ENCODE results near the gene MYG1.

MYG1 gene

GRCh38 chr12:53333289-53333688, 33.8 kb downstream of the MYG1 start:
- TF ChIP-seq CTCF (IDR thresholded peaks at IDR 0.05; ENCODE audit: insufficient read depth, low read length, missing control alignments) = no peak
- H3K4me3 ChIP-seq (ENCODE audit: low read depth, low read length) = no peak overlapping the region
- no peak for DNase-seq (ENCODE audit: low read depth, low spot score)
- ChIA-PET POLR2A (no interaction called here), CTCF (interaction anchor here (0.9 to 15.8 kb wide), 5 partner anchors 9 to 88 kb away, joined by 3 to 391 read pairs (median 4); partner anchors contain the start of gene AAAS)

- no peak for DNase-seq (ENCODE audit: low read depth, low spot score)
- ChIA-PET POLR2A (no interaction called here), CTCF (interaction anchor here (0.9 to 15.8 kb wide), 5 partner anchors 10 to 87 kb away, joined by 3 to 391 read pairs (median 4); partner anchors contain the start of gene AAAS)
- H3K4me3 ChIP-seq (ENCODE audit: low read depth, low read length) = no peak overlapping the region
- no peak for TF ChIP-seq CTCF (IDR thresholded peaks at IDR 0.05; ENCODE audit: insufficient read depth, low read length, missing control alignments)
Observed at GRCh38 chr12:53333845-53334244, 34.4 kb downstream of the MYG1 start.

GRCh38 chr12:53334822-53335221, 35.3 kb downstream of the MYG1 start:
- POLR2A ChIA-PET = interaction anchor here (1.3 to 1.7 kb wide), 2 partner anchors 10 to 13 kb away, joined by 4 to 5 read pairs; partner anchors contain the start of gene AAAS

GRCh38 chr12:53336181-53336681, 36.7 kb downstream of the MYG1 start, which contains the start of gene SP7:
TSS of gene SP7 (minus strand) at chr12:53336354. CDS start at chr12:53335646, 708 bp downstream.
- TF ChIP-seq CTCF (IDR thresholded peaks at IDR 0.05; ENCODE audit: insufficient read depth, low read length, missing control alignments) = no peak
- no peak for DNase-seq (ENCODE audit: low read depth, low spot score)
- H3K4me3 ChIP-seq (ENCODE audit: low read depth, low read length) = no peak within 1 kb of the TSS
- POLR2A ChIA-PET = interaction anchor here (1.3 kb wide), 1 partner anchor 14 kb away, joined by 4 read pairs; the partner anchor contains the start of gene AAAS
- CTCF ChIA-PET = interaction anchor here (1.0 to 3.3 kb wide), 7 partner anchors 9 to 20 kb away, joined by 3 to 26 read pairs (median 11); partner anchors contain the start of gene AAAS

More at GRCh38 chr12:53334822-53335221, 35.3 kb downstream of the MYG1 start:
- no peak overlapping the region for H3K4me3 ChIP-seq (ENCODE audit: low read depth, low read length)
- TF ChIP-seq CTCF (IDR thresholded peaks at IDR 0.05; ENCODE audit: insufficient read depth, low read length, missing control alignments) = no peak
- CTCF ChIA-PET = interaction anchor here (1.3 to 3.3 kb wide), 6 partner anchors 8 to 123 kb away, joined by 3 to 26 read pairs (median 12); partner anchors contain the start of gene AAAS
- DNase-seq (ENCODE audit: low read depth, low spot score) = no peak

- ChIA-PET CTCF (interaction anchor here (0.6 to 1.8 kb wide), 4 partner anchors 10 to 83 kb away, joined by 3 to 8 read pairs (median 4); no protein-coding TSS in a partner anchor), POLR2A (no interaction called here)
- TF ChIP-seq CTCF (IDR thresholded peaks at IDR 0.05; ENCODE audit: insufficient read depth, low read length, missing control alignments) = no peak
- H3K4me3 ChIP-seq (ENCODE audit: low read depth, low read length) = no peak overlapping the region
- no peak for DNase-seq (ENCODE audit: low read depth, low spot score)
Observed at GRCh38 chr12:53338017-53338416, 38.5 kb downstream of the MYG1 start.

GRCh38 chr12:53338916-53339315, 39.4 kb downstream of the MYG1 start:
- no peak for DNase-seq (ENCODE audit: low read depth, low spot score)
- CTCF ChIA-PET = interaction anchor here (0.6 to 1.8 kb wide), 6 partner anchors 9 to 82 kb away, joined by 3 to 8 read pairs (median 4); no protein-coding TSS in a partner anchor
- no peak for TF ChIP-seq CTCF (IDR thresholded peaks at IDR 0.05; ENCODE audit: insufficient read depth, low read length, missing control alignments)
- POLR2A ChIA-PET = no interaction called here
- H3K4me3 ChIP-seq (ENCODE audit: low read depth, low read length) = no peak overlapping the region

Data from AG04449 (cell line).